Uterus (tissue), 2 donors: Measurements from ENCODE around the gene SLC26A5.

ENCODE experiments used
- POLR2A ChIP-seq, 2 donors: fragments of 450-650 bp; IDR thresholded peaks; one replicate each; pipeline ENCODE4 v1.6.1; 2016; ENCODE audit warnings: antibody characterized with exemption in 2 of 2, mild to moderate bottlenecking in 1 of 2, moderate library complexity in 1 of 2
- TF ChIP-seq, protein P1 (sequence below), 4 experiments: fragments of 200-600 bp in 2 of 4; fragments of 450-650 bp in 2 of 4; sonication (generic) in 2 of 4; IDR thresholded peaks; one replicate each; pipeline ENCODE4 v1.5.1; 2016 to 2019; ENCODE audit warnings: antibody characterized with exemption in 4 of 4, mild to moderate bottlenecking in 2 of 4, moderate library complexity in 1 of 4

DNA sequence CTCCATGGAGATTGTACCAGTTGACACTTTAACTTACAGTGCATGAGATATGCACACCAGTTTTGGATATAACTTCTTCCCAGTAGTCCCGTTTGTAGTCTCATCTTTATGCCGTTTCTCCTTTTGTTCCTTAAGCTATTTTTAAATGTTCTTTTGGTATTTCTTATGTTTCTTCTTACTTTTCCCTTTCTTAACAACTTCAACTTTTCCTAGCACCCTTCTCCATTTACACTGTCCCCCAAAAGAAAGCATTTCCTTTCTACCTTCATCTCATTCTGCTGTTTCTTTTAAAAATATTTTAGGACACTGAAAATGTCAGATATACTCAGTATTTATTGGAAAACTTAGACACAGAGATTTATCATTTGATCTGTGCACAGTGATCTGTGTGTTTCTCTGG is 97.0 kb downstream of the SLC26A5 start:
- TF ChIP-seq, protein P1, sequence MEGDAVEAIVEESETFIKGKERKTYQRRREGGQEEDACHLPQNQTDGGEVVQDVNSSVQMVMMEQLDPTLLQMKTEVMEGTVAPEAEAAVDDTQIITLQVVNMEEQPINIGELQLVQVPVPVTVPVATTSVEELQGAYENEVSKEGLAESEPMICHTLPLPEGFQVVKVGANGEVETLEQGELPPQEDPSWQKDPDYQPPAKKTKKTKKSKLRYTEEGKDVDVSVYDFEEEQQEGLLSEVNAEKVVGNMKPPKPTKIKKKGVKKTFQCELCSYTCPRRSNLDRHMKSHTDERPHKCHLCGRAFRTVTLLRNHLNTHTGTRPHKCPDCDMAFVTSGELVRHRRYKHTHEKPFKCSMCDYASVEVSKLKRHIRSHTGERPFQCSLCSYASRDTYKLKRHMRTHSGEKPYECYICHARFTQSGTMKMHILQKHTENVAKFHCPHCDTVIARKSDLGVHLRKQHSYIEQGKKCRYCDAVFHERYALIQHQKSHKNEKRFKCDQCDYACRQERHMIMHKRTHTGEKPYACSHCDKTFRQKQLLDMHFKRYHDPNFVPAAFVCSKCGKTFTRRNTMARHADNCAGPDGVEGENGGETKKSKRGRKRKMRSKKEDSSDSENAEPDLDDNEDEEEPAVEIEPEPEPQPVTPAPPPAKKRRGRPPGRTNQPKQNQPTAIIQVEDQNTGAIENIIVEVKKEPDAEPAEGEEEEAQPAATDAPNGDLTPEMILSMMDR (IDR thresholded peaks at IDR 0.05): no peak
- no peak for TF ChIP-seq POLR2A (IDR thresholded peaks at IDR 0.05)
